SKM-1 (cell line): Measurements from ENCODE around the gene NRL.
"Not testable (repeated sequence)": the region's sequence is repeated elsewhere in the genome, so short reads cannot be mapped to it uniquely, and the experiment has no call there.

ENCODE experiments used
- DNase-seq: peaks from one replicate; lab custom pipeline; 2025; ENCODE audit not compliant: unreplicated experiment; lab: John Stamatoyannopoulos, UW

The NRL gene

DNA sequence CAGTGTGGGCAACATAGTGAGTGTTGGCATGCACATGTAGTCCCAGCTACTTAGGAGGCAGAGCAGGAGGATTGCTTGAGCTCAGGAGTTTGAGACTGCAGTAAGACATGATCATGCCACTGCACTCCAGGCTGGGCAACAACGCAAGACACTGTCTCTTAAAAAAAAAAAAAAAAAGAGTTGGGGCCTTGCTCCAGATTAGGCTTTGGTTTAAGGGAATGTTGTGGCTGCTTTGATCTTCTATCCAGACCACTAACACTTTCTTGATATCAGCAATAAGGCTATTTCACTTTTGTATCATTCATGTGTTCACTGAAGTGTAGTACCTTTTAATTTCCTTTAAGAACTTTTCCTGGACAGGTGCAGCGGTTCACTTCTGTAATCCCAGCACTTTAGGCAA lies 12.9 kb upstream of the NRL start:
- DNase-seq = no peak

DNA sequence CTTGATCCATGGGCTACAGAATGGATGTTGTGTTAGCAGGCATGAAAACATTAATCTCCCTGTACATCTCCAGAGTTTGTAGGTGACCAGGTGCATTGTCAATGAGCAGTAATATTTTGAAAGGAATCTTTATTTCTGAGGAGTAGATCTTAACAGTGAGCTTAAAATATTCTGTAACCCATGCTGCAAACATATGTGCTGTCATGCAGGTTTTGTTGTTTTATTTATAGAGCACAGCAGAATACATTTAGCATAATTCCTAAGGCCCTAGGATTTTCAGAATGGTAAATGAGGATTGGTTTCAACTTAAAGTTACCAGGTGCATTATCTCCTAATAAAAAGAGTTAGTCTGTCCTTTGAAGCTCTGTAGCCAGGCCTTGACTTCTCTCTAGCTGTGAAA lies 12.2 kb upstream of the NRL start:
- no peak for DNase-seq

DNA sequence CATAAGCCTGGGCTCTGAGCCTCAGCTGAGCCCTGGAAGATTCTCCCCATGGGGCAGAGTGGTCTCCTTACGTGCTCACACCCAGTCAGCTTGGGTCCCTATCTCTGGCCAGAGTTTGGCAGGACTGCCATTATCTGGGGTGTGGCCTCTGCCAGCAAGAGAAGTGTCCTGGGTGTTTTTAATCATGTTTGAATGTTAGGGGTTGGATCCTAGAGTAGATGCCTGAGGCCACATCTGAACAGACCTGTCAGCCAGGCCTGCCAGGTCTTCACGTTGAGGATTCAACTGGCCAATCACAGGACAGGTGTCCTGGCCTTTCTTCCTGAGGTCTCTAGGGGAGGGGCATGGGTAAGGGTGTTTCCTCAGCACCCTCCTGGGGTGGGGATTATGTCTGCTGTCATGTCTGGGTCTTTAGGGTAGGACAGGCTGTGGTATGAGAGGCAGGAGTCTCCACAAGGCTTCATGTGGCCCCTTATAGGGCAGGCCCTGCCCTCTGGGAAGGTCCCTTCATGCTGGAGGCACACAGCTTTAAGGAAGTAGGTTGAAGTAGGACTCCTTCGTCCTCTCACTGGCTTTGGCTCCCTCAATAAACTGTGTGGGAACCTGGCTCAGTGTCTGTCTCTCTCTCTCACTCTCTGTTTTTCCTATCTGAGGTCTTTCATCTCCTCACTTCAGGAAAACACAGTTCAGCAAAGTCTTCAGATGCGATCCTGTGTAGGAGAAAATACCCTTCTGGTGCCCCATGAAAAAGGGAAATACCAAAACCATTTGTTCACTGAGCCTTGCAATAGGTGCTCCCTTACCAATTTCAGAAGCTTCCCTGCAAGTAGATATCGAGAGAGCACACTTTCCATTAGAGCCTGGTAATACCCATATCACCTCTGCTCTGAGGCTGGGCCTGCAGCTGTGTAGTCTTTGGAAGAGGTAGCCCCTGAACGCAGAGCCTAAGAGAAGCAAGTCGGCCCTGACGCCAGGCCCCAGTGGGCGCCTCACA lies 9.0 kb upstream of the NRL start:
- DNase-seq = no peak

DNA sequence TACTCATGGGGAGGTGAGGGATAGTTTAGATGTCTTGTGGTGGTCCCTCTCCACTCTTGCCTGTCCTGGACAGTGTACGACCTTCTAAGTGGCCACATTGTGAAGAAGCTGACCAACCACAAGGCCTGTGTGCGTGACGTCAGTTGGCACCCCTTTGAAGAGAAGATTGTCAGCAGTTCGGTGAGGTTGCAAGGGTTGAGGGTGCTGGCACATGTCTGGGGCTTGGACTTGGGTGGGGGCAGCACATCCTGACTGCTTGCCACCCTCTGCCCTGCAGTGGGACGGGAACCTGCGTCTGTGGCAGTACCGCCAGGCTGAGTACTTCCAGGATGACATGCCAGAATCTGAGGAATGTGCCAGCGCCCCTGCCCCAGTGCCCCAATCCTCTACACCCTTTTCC lies 8.1 kb upstream of the NRL start:
- DNase-seq = no peak

DNA sequence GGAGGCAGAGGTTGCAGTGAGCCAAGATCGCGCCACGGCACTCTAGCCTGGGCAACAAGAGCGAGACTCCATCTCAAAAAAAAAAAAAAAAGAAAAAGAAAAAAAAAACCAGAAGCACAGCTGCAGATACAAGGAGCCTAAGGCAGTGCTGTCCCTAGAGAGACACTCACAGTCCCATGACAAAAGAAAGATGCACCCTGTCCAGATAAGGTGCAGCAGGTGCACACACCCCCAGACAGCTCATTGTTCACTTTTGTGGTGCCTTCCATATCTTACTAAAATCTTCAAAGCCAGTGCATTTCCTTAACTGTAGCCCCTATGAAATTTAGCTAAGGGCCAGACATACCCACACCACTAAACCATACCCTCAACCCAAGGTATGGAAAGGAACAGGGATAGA lies 7.7 kb upstream of the NRL start:
- no peak for DNase-seq

DNA sequence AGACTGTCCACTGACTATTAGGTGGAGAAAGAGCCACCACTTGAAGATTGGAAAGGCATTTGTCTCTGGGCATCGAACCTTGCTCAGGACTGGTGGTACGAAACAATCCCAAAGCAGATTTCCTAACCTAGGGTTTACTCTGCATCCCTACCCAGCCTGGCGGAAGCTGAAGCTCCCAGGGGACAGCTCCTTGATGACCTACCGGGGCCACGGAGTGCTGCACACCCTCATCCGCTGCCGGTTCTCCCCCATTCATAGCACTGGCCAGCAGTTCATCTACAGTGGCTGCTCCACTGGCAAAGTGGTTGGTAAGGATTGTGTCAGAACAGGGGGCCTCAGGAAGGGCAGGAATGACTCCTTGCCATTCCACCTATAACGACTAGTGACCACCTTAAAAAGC lies 6.5 kb upstream of the NRL start:
- no peak for DNase-seq

DNA sequence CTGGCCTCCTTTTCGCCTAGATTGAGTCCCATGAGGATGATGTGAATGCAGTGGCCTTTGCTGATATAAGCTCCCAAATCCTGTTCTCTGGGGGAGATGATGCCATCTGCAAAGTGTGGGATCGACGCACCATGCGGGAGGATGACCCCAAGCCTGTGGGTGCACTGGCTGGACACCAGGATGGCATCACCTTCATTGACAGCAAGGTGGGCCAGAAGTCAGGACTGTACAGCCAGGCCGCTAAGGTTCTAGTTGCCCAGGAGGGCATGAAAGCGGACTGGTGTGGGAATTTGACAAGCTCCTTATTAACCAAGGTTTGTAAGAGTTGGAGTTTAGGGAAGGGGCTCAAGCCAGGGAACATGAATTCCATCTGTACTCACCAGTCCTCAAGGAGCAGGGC lies 4.9 kb upstream of the NRL start:
- DNase-seq = no peak

DNA sequence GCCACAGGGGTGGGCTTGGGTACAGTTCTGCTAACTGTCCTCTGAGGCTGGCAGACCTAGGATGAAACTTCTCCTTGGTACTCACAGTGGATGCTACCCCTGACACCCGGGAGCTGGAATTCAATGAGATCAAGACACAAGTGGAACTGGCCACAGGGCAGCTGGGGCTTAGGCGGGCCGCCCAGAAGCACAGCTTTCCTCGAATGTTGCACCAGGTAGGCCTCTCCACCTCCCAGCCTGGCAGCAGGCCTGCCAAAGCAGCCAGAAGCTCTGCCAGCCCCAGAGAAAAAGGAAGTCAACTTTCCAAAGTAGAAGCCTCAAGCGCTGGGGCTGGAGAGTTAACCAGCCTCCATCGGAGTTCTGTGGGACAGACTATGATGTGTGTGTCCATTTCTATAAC lies 2.4 kb upstream of the NRL start:
- DNase-seq = no peak

DNA sequence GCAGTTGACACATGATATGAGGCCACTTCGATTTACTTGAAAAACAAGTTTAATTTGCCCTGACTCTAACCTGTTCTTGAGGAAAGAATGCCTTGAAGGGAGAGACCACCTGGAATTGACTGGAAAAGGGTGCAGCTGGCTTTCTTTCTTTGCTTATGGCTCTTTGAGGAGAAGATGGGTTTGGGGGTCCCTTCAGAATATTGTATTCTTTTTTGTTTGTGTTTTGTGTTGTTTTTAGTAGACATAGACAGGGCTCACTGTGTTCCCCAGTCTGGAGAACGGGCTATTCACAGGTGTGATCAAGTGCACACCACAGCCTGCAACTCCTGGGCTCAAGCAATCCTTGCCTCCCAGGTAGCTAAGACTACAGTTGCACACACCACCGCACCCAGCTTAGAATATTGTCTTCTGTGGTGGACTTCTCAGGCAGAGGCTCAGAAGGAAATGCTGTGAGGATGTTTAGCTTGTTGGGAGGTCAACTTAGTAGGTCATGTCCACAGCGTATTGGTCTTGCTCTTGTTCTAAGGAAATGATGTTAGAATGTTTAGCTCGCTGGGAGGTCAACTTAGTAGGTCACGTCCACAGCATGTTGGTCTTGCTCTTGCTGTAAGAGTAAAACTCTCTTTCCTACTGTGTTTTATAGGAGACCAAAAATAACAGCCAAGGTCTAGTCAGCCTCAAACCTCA lies 1.5 kb upstream of the NRL start:
- DNase-seq = no peak

DNA sequence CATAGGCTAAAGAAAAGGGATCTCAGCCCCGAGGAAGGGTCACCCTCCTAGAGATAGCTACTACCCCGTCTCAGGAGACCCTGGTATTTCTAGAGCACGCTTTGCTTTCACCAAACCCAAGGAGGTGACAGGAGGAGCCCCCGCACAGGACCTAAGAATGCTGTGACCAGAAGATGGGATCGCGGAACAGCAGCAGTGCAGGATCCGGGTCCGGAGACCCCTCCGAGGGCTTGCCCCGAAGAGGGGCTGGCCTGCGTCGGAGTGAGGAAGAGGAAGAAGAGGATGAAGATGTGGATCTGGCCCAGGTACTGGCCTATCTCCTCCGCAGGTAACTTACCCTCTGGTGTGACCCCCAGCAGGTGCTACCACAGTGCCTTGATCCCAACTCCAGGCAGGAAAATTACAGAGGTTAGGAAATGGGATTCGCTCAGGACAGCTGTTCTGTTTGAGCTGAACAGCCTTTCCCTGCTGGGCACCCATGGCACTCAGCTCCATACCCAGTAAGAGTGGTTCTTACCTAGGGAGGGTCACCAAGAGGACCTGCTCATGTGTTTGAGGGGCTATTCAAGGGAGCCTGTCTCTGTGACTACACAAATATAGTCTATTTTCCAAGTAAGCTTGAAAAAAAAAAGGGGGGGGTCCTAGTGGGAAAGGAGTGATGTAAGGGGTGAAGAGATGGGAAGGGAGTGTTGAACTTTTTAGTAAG lies 826 bp upstream of the NRL start:
- no peak for DNase-seq

DNA sequence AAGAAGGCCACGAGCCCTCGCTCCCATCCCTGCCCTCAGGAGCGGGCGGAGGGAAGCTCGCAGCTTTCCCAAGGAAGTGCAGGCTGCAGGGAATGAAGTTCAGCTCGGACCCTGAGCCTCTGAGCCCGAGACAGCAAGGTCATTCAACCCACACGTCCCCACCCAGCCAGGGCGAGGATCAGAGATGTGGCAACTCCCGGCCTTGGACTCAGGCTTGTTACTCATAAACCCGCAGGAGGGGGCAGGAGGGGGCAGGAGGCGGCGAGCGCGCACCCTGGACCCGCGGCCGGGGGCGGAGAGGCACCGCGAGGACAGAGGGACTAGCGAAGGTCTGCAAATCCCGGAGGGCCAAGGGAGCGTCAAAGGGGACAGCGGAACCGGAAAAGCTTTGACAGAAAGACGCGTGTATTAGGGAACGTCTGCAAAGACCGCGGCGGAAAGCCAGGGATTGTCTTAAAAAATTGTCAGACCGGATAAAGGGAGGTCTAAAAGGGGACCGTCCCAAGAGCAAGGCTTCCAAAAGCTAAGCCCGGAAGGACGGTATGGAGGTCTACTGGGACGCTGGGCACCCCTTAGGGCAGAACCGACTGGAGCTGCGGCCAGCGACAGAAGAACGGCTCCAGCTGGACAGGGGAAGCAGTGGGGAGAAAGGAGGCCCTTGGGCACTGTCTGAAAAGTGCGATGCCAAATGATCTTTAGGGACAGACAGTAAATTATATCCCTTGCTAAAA lies 783 bp downstream of the NRL start:
- peak; percentile 51 for DNase-seq

DNA sequence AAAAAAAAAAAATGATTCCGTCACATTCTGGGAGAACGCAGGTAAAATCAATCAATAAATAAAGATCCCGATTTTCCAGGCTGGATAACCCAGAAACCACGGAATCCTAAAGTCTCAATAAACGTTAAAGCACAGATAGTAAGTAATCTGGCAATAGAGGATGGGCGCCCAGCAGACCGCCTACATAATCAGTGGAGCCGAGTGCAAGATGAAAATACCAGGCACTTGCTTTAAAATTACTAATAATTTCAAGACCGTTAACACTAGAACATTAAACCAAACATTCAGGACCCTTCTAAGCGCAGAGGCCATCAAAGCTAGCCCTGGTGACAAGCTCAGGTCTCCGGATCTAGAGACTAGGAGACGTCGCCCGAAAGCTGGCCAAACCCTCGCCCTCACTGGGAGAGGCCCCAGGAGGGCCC lies 1.4 kb downstream of the NRL start:
- no peak for DNase-seq

DNA sequence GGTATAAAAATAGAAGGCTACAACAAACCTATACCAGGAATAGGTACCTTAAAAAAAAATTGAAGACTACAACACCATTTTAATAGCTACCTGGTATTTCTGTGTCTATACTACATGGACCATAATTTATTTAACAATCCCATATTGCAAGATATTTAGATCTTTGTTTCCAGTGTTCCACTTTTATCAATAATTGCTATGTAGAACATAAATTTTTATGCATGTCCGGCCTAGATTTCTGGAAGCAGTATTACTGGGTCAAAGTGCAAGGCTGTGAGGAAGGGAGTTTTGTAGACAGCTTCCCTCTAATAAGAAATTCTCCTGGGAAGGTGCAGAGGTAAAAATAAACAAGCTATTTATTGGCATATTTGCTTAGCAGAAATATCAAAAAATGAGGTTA lies 4.2 kb downstream of the NRL start:
- no peak for DNase-seq

DNA sequence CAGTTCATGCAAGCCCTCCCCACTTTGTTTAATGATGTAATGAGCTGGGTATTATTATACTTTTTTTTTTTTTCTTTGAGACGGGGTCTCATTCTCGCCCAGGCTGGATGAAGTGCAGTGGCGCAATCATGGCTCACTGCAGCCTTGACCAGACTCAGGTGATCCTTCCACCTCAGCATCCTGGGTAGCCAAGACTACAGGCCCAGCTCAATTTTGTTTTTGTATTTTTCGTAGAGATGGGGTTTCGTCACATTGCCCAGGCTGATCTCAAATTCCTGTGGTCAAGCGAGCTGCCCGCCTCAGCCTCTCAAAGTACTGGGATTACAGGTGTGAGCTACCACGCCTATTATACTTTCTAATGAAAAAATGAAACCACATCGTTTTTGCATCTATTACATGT lies 4.7 kb downstream of the NRL start:
- no peak for DNase-seq

DNA sequence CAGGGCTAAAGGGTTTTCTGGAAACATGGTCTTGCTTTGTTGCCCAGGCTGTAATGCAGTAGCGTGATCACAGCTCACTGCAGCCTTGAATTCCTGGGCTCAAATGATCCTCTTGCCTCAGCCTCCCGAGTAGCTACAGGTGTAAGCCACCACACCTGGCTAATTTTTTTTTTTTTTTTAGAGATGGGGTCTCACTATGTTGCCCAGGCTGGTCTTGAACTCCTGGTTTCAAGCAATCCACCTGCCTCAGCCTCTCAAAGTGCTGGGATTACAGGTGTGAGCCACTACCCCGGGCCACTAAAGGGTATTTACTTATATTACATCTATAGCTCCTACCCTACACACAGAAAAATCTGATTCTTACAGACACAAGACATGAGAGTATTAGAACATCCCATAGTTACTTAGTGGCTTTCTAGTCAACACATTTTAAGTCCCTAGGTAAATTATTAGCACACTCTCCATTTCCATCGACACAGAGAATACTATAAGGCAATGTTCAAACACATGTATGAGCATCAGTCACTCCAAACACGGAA lies 6.3 kb downstream of the NRL start:
- no peak for DNase-seq

DNA sequence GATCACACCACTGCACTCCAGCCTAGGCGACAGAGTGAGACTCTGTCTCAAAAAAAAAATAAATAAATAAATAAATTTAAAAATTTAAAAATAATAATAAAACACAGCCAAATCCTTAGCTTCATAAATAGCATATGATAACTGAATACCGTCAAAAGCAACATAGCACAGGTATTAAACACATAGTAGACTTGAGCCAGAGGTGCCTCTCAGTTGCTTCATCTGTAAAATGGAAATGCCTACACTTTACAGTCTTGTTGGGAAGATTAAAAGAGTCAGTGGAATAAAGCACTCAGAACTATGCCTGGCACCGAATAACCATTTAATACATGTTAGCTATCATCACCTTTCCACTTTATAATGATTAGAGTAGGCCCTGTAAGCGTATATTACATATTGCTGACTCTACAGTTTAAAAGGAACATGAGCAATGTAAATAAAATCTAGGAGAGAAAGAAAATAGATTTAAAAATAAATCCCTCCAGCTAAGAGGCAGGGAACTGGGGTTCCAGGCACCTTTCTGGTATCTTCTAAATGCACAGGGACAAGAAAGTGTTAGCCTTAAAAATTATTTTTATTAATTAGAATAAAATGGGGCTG lies 8.0 kb downstream of the NRL start:
- no peak for DNase-seq

DNA sequence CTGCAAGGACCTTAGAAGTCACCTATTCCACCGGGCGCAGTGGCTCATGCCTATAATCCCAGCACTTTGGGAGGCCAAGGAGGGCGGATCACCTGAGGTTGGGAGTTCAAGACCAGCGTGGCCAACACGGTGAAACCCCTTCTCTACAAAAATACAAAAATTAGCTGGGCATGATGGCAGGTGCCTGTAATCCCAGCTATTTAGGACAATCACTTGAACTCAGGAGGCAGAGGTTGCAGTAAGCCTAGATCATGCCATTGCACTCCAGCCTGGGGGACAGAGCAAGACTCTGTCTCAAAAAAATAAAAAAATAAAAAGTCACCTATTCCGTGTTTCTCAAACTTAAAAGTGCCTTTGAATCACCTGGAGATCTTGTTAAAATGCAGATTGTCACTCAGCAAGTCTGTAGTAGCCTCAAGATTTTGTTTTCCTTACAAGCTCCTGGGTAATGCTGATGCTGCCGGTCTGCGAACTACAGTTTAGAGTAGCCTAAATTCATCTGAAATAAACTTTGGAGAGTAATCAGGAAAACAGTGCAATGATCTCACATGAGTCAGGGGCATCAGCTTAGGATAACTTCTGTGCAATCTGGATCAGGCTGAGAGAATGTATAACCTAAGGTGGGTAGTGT lies 9.0 kb downstream of the NRL start:
- DNase-seq = not testable (repeated sequence)

DNA sequence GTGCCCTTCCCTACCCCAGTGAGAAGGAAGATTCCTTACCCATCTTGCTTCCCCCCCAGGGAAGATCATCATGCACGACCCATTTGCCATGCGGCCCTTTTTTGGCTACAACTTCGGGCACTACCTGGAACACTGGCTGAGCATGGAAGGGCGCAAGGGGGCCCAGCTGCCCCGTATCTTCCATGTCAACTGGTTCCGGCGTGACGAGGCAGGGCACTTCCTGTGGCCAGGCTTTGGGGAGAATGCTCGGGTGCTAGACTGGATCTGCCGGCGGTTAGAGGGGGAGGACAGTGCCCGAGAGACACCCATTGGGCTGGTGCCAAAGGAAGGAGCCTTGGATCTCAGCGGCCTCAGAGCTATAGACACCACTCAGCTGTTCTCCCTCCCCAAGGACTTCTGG lies 11.3 kb downstream of the NRL start:
- no peak for DNase-seq

DNA sequence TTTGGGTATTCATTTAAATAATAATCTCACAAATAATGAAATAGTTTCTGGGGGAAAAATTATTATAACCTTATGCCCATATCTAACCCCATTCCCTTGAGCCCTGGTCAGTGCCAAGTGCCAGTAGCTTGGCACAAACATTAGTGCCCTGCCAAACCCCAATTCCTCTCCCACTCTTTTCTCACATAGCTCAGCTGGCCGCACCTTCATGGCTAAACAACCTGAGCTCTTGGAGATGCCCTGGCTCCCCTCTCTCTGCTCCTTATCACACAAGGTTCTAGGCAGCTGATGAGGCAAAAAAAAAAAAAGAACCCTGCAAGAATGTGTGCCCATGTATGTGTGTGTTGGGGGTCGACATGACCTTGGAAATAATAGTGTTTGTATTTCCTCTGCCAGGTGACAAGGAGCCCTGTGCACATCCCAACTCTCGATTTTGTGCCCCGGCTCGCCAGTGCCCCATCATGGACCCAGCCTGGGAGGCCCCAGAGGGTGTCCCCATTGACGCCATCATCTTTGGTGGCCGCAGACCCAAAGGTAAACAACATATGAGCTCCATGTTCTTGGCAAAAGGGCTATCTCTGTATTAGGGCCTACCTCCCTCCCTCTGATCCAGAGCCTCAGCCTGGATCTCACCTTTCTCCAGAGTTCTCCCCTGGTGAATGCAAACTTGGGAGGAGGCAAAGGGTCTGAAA lies 12.2 kb downstream of the NRL start:
- no peak for DNase-seq
